ENCODE data around the gene SH3BP2. TPM values are rescaled to one million over a fixed set of nuclear protein-coding genes. Genes with fewer than 3 reads are reported as not detected.

Gene SH3BP2
- total and polyA plus RNA-seq, 7 experiments from 2014 or later, result 5.9 to 269 (median 23.1) TPM

DNA sequence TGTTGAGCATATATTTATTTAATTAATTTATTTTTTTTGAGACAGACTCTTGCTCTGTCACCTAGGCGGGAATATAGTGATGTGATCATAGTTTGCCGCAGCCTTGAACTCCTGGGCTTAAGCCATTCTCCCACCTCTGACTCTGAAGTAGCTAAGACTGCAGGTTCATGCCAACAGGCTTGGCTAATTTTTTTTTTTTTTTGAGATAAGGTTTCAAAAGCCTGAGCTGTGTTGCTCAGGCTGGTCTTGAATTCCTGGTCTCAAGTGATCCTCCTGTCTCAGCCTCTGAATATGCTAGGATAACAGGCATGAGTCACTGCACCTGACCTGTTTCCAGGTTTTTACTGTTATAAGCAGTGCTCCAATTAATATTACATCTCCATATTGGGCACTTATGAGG, 55.6 kb downstream of the SH3BP2 start:
- Histone ChIP-seq H3K27ac (ENCODE audit: low read depth, low read length) (peak overlapping the region; percentile 32), H3K9me3 (ENCODE audit: control insufficient read depth in 2 of 3, low read length in 3 of 3) (no peaks in the 10 kb centered on the region), H3K4me1 (ENCODE audit: control insufficient read depth in 2 of 2, insufficient read depth in 2 of 2, low read length in 2 of 2) (peaks cover 43 to 49% of the 10 kb centered on the region in 2 donors), H3K36me3 (ENCODE audit: control insufficient read depth in 2 of 3, insufficient read depth in 3 of 3, low read length in 3 of 3) (peaks cover 0 to under 1% (median 0%) of the 10 kb centered on the region in 3 experiments), H3K27me3 (ENCODE audit: control insufficient read depth in 2 of 2, insufficient read depth in 2 of 2, low read length in 2 of 2) (no peaks in the 10 kb centered on the region), H3K4me3 (ENCODE audit: low read length) (no peak overlapping the region)
- H3K4me3 Mint-ChIP-seq, result peak overlapping the region in 1 of 10 donors; percentile 57
- intact Hi-C loops (cut with micrococcal nuclease), result loop anchor here in 1 of 2 donors (10.0 kb wide), 1 partner anchor 226 kb away; the partner anchor contains the start of genes HTT and HTT-AS
- H3K9me3 Mint-ChIP-seq, result peaks cover 0 to 5% (median 0%) of the 10 kb centered on the region in 11 donors
- DNase-seq, result no peak
- ChIA-PET CTCF (interaction anchor here (0.6 to 1.0 kb wide), 2 partner anchors 31 to 57 kb away, joined by 3 to 7 read pairs; no protein-coding TSS in a partner anchor), POLR2A (interaction anchor here (0.6 to 1.7 kb wide), 3 partner anchors 13 to 118 kb away, joined by 3 to 5 read pairs (median 3); no protein-coding TSS in a partner anchor)
- peaks cover 53 to 83% (median 68%) of the 10 kb centered on the region in 7 donors for H3K4me1 Mint-ChIP-seq
- H3K27ac Mint-ChIP-seq, result peak overlapping the region in 6 of 9 donors; percentile 32 to 86 (median 46)
- peaks cover 0 to 5% (median 0%) of the 10 kb centered on the region in 5 donors for H3K36me3 Mint-ChIP-seq
- H3K27me3 Mint-ChIP-seq, result no peaks in the 10 kb centered on the region
- ATAC-seq, result no peak

GRCh38 chr4:2849267-2850152, 56.6 kb downstream of the SH3BP2 start:
- no peaks in the 10 kb centered on the region for H3K9me3 ChIP-seq (ENCODE audit: control insufficient read depth in 2 of 3, low read length in 3 of 3)
- H3K4me3 ChIP-seq (ENCODE audit: low read length), result no peak overlapping the region
- ChIA-PET POLR2A (interaction anchor here (1.0 kb wide), 1 partner anchor 18 kb away, joined by 4 read pairs; no protein-coding TSS in a partner anchor), CTCF (interaction anchor here (0.7 kb wide), 1 partner anchor 10 kb away, joined by 6 read pairs; no protein-coding TSS in a partner anchor)
- Mint-ChIP-seq H3K9me3 (peaks cover 0 to 2% (median 0%) of the 10 kb centered on the region in 11 donors), H3K4me3 (peak overlapping the region in 5 of 10 donors; percentile 13 to 40 (median 14)), H3K36me3 (peaks cover 0 to 7% (median 3%) of the 10 kb centered on the region in 5 donors), H3K27ac (peak overlapping the region in 8 of 9 donors; percentile 33 to 88 (median 64)), H3K27me3 (no peaks in the 10 kb centered on the region), H3K4me1 (peaks cover 59 to 92% (median 73%) of the 10 kb centered on the region in 7 donors)
- intact Hi-C loops (cut with micrococcal nuclease), result loop anchor here in 1 of 2 donors (5.0 to 10.0 kb wide), 3 partner anchors 38 to 225 kb away; partner anchors contain the start of genes HTT and HTT-AS
- no peak for DNase-seq
- H3K27me3 ChIP-seq (ENCODE audit: control insufficient read depth in 2 of 2, insufficient read depth in 2 of 2, low read length in 2 of 2), result no peaks in the 10 kb centered on the region
- H3K4me1 ChIP-seq (ENCODE audit: control insufficient read depth in 2 of 2, insufficient read depth in 2 of 2, low read length in 2 of 2), result peaks cover 46 to 51% of the 10 kb centered on the region in 2 donors
- H3K27ac ChIP-seq (ENCODE audit: low read depth, low read length), result no peak overlapping the region
- ATAC-seq, result no peak
- peaks cover 0 to 11% (median 6%) of the 10 kb centered on the region in 3 experiments for H3K36me3 ChIP-seq (ENCODE audit: control insufficient read depth in 2 of 3, insufficient read depth in 3 of 3, low read length in 3 of 3)

DNA sequence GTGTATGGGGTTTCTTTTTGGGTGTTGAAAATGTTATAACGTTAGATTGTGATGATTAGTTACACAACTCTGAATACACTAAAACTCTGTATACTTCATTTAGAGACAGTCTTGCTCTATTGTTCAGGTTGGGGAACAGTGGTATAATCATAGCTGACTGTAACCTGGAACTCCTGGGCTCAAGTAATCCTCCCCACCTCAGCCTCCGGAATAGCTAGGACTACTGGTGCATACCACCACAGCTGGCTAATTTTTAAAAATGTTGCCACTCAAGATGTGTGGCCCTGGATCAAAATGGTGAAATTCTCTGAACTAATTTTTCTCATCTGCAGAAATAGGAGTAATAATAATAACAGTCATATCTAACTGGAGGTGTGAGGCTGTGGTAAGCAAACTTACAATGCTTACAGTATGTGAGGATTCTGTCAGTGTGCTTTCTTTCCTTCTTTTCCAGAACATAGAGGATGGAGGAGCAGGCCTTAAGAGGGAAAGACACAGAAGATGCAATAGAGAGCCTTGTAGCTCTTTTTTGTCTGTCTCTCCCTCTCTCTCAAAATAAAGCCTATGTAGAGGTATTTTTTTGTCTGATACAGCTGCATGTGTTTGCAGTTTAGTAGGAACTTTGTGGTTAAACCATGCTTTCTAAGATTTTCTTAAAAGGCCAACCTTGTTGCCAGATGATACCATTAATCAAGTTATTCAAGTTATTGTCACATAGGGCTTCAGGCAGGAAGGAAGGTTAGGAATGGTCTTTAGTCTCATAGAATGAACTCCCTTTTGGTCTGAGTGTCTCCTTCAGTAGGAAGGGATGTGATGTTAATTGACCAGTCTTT, 58.3 kb downstream of the SH3BP2 start:
- H3K27ac Mint-ChIP-seq, result peak overlapping the region; percentile 53 to 94 (median 86)
- peak overlapping the region; percentile 5 to 86 (median 71) for H3K4me3 Mint-ChIP-seq

DNA sequence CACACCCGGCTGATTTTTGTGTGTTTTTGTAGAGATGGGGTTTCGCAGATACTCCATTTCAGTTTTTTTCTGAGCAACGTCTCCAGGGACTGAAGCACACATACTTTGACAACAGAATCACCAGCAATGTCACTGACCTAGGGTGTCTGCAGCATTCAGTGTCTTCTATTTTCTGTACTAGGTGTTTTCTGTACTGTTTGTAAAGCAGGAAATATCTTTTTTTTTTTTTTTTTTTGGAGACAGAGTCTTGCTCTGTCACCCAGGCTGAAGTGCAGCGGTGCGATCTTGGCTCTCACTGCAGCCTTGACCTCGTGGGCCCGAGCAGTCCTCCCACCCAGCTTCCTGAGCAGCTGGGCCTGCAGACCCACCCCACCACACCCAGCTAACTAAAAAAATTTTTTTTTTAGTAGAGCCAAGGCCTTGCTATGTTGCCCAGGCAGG, 59.6 kb downstream of the SH3BP2 start:
- H3K4me1 ChIP-seq (ENCODE audit: control insufficient read depth in 2 of 2, insufficient read depth in 2 of 2, low read length in 2 of 2), result peaks cover 32 to 46% of the 10 kb centered on the region in 2 donors
- peak overlapping the region; percentile 38 for H3K4me3 ChIP-seq (ENCODE audit: low read length)
- Mint-ChIP-seq H3K9me3 (no peaks in the 10 kb centered on the region), H3K4me1 (peaks cover 52 to 86% (median 66%) of the 10 kb centered on the region in 7 donors), H3K4me3 (peak overlapping the region; percentile 56 to 86 (median 74)), H3K27me3 (no peaks in the 10 kb centered on the region), H3K27ac (peak overlapping the region; percentile 57 to 94 (median 92)), H3K36me3 (peaks cover 0 to 14% (median 4%) of the 10 kb centered on the region in 5 donors)
- intact Hi-C loops (cut with micrococcal nuclease), result loop anchor here in 1 of 2 donors (5.0 kb wide), 2 partner anchors 35 to 65 kb away; no protein-coding TSS in a partner anchor
- POLR2A ChIA-PET, result interaction anchor here (0.6 to 0.8 kb wide), 3 partner anchors 14 to 1973 kb away, joined by 3 to 4 read pairs (median 3); no protein-coding TSS in a partner anchor
- H3K36me3 ChIP-seq (ENCODE audit: control insufficient read depth in 2 of 3, insufficient read depth in 3 of 3, low read length in 3 of 3), result peaks cover 0 to 16% (median 6%) of the 10 kb centered on the region in 3 experiments
- ATAC-seq, result peak; percentile 62
- DNase-seq, result peak in 6 of 9 donors; percentile 26 to 50 (median 38)
- CTCF ChIA-PET, result interaction anchor here (0.7 to 1.6 kb wide), 2 partner anchors 15 to 55 kb away, joined by 3 read pairs; no protein-coding TSS in a partner anchor
- no peaks in the 10 kb centered on the region for H3K9me3 ChIP-seq (ENCODE audit: control insufficient read depth in 2 of 3, low read length in 3 of 3)
- H3K27me3 ChIP-seq (ENCODE audit: control insufficient read depth in 2 of 2, insufficient read depth in 2 of 2, low read length in 2 of 2), result no peaks in the 10 kb centered on the region
- peak overlapping the region; percentile 64 for H3K27ac ChIP-seq (ENCODE audit: low read depth, low read length)

More for the DNA sequence above, 58.3 kb downstream of the SH3BP2 start:
- ChIA-PET POLR2A (interaction anchor here (0.9 to 1.8 kb wide), 3 partner anchors 9 to 13 kb away, joined by 4 to 7 read pairs (median 4); no protein-coding TSS in a partner anchor), CTCF (interaction anchor here (0.7 to 1.1 kb wide), 2 partner anchors 13 to 23 kb away, joined by 3 to 4 read pairs; no protein-coding TSS in a partner anchor)
- peaks cover 31 to 43% of the 10 kb centered on the region in 2 donors for H3K4me1 ChIP-seq (ENCODE audit: control insufficient read depth in 2 of 2, insufficient read depth in 2 of 2, low read length in 2 of 2)
- no peaks in the 10 kb centered on the region for H3K27me3 ChIP-seq (ENCODE audit: control insufficient read depth in 2 of 2, insufficient read depth in 2 of 2, low read length in 2 of 2)
- ATAC-seq, result peak; percentile 19
- intact Hi-C loops (cut with micrococcal nuclease), result loop anchor here in 1 of 2 donors (1.0 to 5.0 kb wide), 3 partner anchors 13 to 64 kb away; no protein-coding TSS in a partner anchor
- Mint-ChIP-seq H3K27me3 (no peaks in the 10 kb centered on the region), H3K9me3 (no peaks in the 10 kb centered on the region), H3K4me1 (peaks cover 51 to 88% (median 67%) of the 10 kb centered on the region in 7 donors), H3K36me3 (peaks cover 0 to 13% (median 4%) of the 10 kb centered on the region in 5 donors)
- peaks cover 0 to 16% (median 6%) of the 10 kb centered on the region in 3 experiments for H3K36me3 ChIP-seq (ENCODE audit: control insufficient read depth in 2 of 3, insufficient read depth in 3 of 3, low read length in 3 of 3)
- peak overlapping the region; percentile 44 for H3K27ac ChIP-seq (ENCODE audit: low read depth, low read length)
- DNase-seq, result peak in 2 of 9 donors; percentile 16 to 30
- no peaks in the 10 kb centered on the region for H3K9me3 ChIP-seq (ENCODE audit: control insufficient read depth in 2 of 3, low read length in 3 of 3)
- H3K4me3 ChIP-seq (ENCODE audit: low read length), result no peak overlapping the region

DNA sequence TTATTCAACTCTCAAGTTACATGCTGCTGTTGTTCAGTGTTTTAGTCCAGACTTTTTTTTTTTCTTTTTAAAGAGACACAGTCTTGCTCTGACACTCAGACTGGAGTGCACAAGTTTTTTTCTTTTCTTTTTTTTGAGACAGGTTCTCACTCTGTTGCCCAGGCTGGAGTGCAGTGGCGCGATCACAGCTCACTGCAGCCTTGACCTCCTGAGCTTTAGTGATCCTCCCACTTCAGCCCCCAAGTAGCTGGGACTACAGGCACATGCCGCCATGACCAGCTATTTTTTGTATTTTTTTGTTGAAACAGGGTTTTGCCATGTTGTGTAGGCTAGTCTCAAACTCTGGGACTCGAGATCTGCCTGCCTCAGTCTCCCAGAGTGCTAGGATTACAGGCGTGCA, 62.7 kb downstream of the SH3BP2 start:
- CTCF ChIA-PET, result no interaction called here
- no peak for ATAC-seq
- Histone ChIP-seq H3K4me1 (ENCODE audit: control insufficient read depth in 2 of 2, insufficient read depth in 2 of 2, low read length in 2 of 2) (peaks cover 34 to 65% of the 10 kb centered on the region in 2 donors), H3K27me3 (ENCODE audit: control insufficient read depth in 2 of 2, insufficient read depth in 2 of 2, low read length in 2 of 2) (no peaks in the 10 kb centered on the region), H3K9me3 (ENCODE audit: control insufficient read depth in 2 of 3, low read length in 3 of 3) (no peaks in the 10 kb centered on the region), H3K27ac (ENCODE audit: low read depth, low read length) (no peak overlapping the region), H3K4me3 (ENCODE audit: low read length) (no peak overlapping the region), H3K36me3 (ENCODE audit: control insufficient read depth in 2 of 3, insufficient read depth in 3 of 3, low read length in 3 of 3) (peaks cover 0 to 16% (median 6%) of the 10 kb centered on the region in 3 experiments)
- Mint-ChIP-seq H3K27me3 (no peaks in the 10 kb centered on the region), H3K9me3 (peaks cover 0 to 1% (median 0%) of the 10 kb centered on the region in 11 donors), H3K36me3 (peaks cover 0 to 21% (median 4%) of the 10 kb centered on the region in 5 donors), H3K4me1 (peaks cover 60 to 89% (median 76%) of the 10 kb centered on the region in 7 donors), H3K27ac (peak overlapping the region in 6 of 9 donors; percentile 10 to 92 (median 76)), H3K4me3 (peak overlapping the region in 1 of 10 donors; percentile 7)
- POLR2A ChIA-PET, result interaction anchor here (1.3 kb wide), 1 partner anchor 11 kb away, joined by 5 read pairs; no protein-coding TSS in a partner anchor
- intact Hi-C loops (cut with micrococcal nuclease), result no loop called here
- no peak for DNase-seq

Data from naive thymus-derived CD4-positive, alpha-beta T cell (primary cell).